Lower leg skin (tissue), 4 donors: ENCODE results near the gene MAP4K1. TPM values are rescaled to one million over a fixed set of nuclear protein-coding genes. Genes with fewer than 3 reads are reported as not detected.
"Not testable (repeated sequence)": the region's sequence is repeated elsewhere in the genome, so short reads cannot be mapped to it uniquely, and the experiment has no call there.

Experiments
- DNase-seq, 2 donors: peaks; one replicate each; pipeline ENCODE4 v3.0.0-alpha.2; 2019; ENCODE audit warnings: low spot score in 2 of 2
- H3K4me3 ChIP-seq: fragments of 200-600 bp; sonication (generic); 2 replicates; pipeline ENCODE4 v1.5.1; 2017; ENCODE audit warnings: mild to moderate bottlenecking, low read depth; ENCODE audit not compliant: poor library complexity, severe bottlenecking
- CTCF ChIP-seq, 3 donors: fragments of 450-650 bp; IDR thresholded peaks; one replicate each; pipeline ENCODE4 v1.5.1; 2016; ENCODE audit warnings: antibody characterized with exemption in 3 of 3, mild to moderate bottlenecking in 3 of 3, moderate library complexity in 2 of 3
- POLR2A ChIP-seq, 2 donors: fragments of 450-650 bp; IDR thresholded peaks; one replicate each; pipeline ENCODE4 v1.6.1; 2016 to 2017; ENCODE audit warnings: antibody characterized with exemption in 2 of 2, mild to moderate bottlenecking in 1 of 2, moderate library complexity in 1 of 2
- WGBS, 2 donors: methylation state at CpG; one replicate each; pipeline ENCODE4 v1.1.5; 2018; 5-methylcytosine and 5-hydroxymethylcytosine counted together
- intact Hi-C: fragments of 100-400 bp; cut with DNase I; formaldehyde crosslinking; loops from one replicate; pipeline ENCODE4 v1.15.0; 2023; ENCODE audit warnings: low total_unique reads
- total RNA-seq, 4 donors: library from RNA; depleted of rRNA; stranded (reverse); fragments of >200 nt; gene quantifications; one replicate each; pipeline ENCODE4 v1.1.0, GENCODE V29; 2016

Gene MAP4K1
- total RNA-seq, 4 donors from 2014 or later, result 0.80 to 9.8 (median 5.6) TPM

DNA sequence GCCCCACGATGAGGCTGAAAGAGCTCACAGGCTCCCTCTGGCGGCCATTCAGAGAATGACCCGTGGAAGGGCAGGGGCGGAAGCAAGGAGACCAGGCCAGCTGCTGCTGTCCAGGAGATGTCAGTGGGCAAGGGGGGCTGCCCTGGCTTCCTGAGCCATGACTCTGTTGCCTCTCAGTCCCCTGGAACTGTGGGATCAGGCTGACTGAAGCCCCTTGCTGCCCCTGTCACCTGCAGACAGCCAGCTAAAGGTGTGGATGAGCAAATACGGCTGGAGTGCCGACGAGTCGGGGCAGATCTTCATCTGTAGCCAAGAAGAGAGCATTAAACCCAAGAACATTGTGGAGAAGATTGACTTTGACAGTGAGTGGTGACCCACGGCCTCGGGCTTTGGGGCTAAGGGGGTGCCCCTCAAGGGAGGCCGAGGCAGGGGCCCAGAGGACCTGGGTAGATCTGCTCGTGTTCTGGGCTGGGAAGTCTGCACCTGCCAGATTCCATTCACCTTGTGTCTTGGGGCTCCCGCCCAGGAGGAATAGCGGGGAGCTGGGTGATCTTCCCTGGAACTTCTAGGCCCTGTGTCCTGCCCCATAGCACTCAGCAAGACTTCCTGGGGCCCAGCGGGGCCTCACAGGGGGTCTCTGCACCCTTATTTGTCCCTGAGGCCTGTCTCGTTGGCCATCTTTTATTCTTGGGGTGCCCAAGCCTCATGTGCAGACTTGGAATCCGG is 17.2 kb upstream of the MAP4K1 start:
- 52 to 56% methylated on average over 17 of the region's 17 CpGs for WGBS, 2 donors
- TF ChIP-seq POLR2A (IDR thresholded peaks at IDR 0.05) (no peak), CTCF (IDR thresholded peaks at IDR 0.05) (peak in 2 of 3 donors; percentile 7 to 62)
- no peak overlapping the region for H3K4me3 ChIP-seq
- intact Hi-C loops, result loop anchor here (5.0 to 10.0 kb wide), 3 partner anchors 88 to 230 kb away; partner anchors contain the start of genes ECH1 and FAM98C
- DNase-seq, result peak; percentile 63 to 95

GRCh38 chr19:38632476-38633213 is 14.9 kb upstream of the MAP4K1 start:
- no peak for TF ChIP-seq CTCF (IDR thresholded peaks at IDR 0.05)
- no peak for TF ChIP-seq POLR2A (IDR thresholded peaks at IDR 0.05)
- intact Hi-C loops, result loop anchor here (5.0 to 10.0 kb wide), 3 partner anchors 85 to 228 kb away; partner anchors contain the start of genes ECH1 and FAM98C
- no peak overlapping the region for H3K4me3 ChIP-seq
- WGBS, 2 donors, result 90 to 91% methylated on average over 14 to 16 of the region's 16 CpGs
- DNase-seq, result no peak

GRCh38 chr19:38631811-38632475 is 14.2 kb upstream of the MAP4K1 start:
- 72 to 77% methylated on average over 7 of the region's 7 CpGs for WGBS, 2 donors
- DNase-seq, H3K4me3 ChIP-seq: not testable (repeated sequence)
- intact Hi-C loops, result loop anchor here (5.0 to 10.0 kb wide), 3 partner anchors 85 to 227 kb away; partner anchors contain the start of genes ECH1 and FAM98C

DNA sequence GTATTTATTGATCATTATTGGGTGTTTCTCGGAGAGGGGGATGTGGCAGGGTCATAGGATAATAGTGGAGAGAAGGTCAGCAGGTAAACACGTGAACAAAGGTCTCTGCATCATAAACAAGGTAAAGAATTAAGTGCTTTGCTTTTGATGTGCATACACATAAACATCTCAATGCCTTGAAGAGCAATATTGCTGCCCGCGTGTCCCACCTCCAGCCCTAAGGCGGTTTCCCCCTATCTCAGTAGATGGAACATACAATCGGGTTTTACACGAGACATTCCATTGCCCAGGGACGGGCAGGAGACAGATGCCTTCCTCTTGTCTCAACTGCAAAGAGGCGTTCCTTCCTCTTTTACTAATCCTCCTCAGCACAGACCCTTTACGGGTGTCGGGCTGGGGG is 13.5 kb upstream of the MAP4K1 start:
- DNase-seq, H3K4me3 ChIP-seq: not testable (repeated sequence)
- intact Hi-C loops, result loop anchor here (5.0 to 10.0 kb wide), 3 partner anchors 84 to 226 kb away; partner anchors contain the start of genes ECH1 and FAM98C
- WGBS, 2 donors, result 73 to 76% methylated on average over 11 of the region's 11 CpGs

GRCh38 chr19:38629568-38629967 is 11.8 kb upstream of the MAP4K1 start:
- DNase-seq, result no peak
- 84 to 89% methylated on average over 6 of the region's 6 CpGs for WGBS, 2 donors
- intact Hi-C loops, result no loop called here

GRCh38 chr19:38626401-38626800 is 8.6 kb upstream of the MAP4K1 start:
- WGBS, 2 donors, result 94 to 100% methylated on average over 4 of the region's 4 CpGs
- no peak for DNase-seq
- TF ChIP-seq CTCF (IDR thresholded peaks at IDR 0.05) (no peak), POLR2A (IDR thresholded peaks at IDR 0.05) (no peak)
- H3K4me3 ChIP-seq, result no peak overlapping the region
- intact Hi-C loops, result no loop called here

More at GRCh38 chr19:38629568-38629967, 11.8 kb upstream of the MAP4K1 start:
- no peak for TF ChIP-seq CTCF (IDR thresholded peaks at IDR 0.05)
- no peak overlapping the region for H3K4me3 ChIP-seq
